HepG2 (cell line): ENCODE results near the gene LMAN2L. TPM values are rescaled to one million over a fixed set of nuclear protein-coding genes. Genes with fewer than 3 reads are reported as not detected.

Experiments used
- ARNTL ChIP-seq: sonication (generic); formaldehyde crosslinking; IDR thresholded peaks from 2 replicates; pipeline ENCODE4 v1.4.0; 2020; ENCODE audit warnings: mild to moderate bottlenecking, missing genetic modification reagents
- ETV6 ChIP-seq: sonication (generic); formaldehyde crosslinking; conservative IDR thresholded peaks from 2 replicates; pipeline ENCODE4 v1.4.0; 2020; ENCODE audit warnings: missing genetic modification reagents
- SAP130 ChIP-seq: IDR thresholded peaks from 2 replicates; pipeline ENCODE4 v1.6.1; 2016; ENCODE audit warnings: low read depth
- TAF1 ChIP-seq: sonication (generic); formaldehyde crosslinking; IDR thresholded peaks from 2 replicates; pipeline ENCODE4 v1.4.0; 2020; ENCODE audit warnings: missing genetic modification reagents
- ZFAT ChIP-seq: sonication (generic); formaldehyde crosslinking; conservative IDR thresholded peaks from 2 replicates; pipeline ENCODE4 v1.8.1; 2023; ENCODE audit warnings: missing genetic modification reagents, inconsistent platforms
- ZNF567 ChIP-seq: sonication (generic); formaldehyde crosslinking; IDR thresholded peaks from 2 replicates; pipeline ENCODE4 v1.8.1; 2023; ENCODE audit warnings: mild to moderate bottlenecking, missing genetic modification reagents, borderline replicate concordance
- ZNF672 ChIP-seq: sonication (generic); formaldehyde crosslinking; IDR thresholded peaks from 2 replicates; pipeline ENCODE4 v1.8.1; 2022; ENCODE audit warnings: missing genetic modification reagents
- polyA plus RNA-seq, 8 experiments: library from polyadenylated mRNA; depleted of rRNA in 3 of 8; stranded (reverse) in 7 of 8; unstranded in 1 of 8; fragments of >200 nt; fragmentation: Illumina TruSeq in 4 of 8; extraction: Trizol in 4 of 8; gene quantifications; 2 replicates each; pipeline versions ENCODE4 v1.2.1 to v1.2.3, GENCODE V29; 2011 to 2016; ENCODE audit warnings: low read depth in 4 of 8, missing spikeins in 1 of 8, mixed read lengths in 1 of 8; ENCODE audit not compliant: insufficient read depth in 1 of 8
- total RNA-seq, 5 experiments: library from RNA; depleted of rRNA; stranded (reverse); fragments of >200 nt; fragmentation: Illumina TruSeq; extraction: Trizol; gene quantifications; 2 replicates each; pipeline ENCODE4 v1.2.3, GENCODE V29; 2016; ENCODE audit warnings: low read depth in 1 of 5
- TF ChIP-seq, protein P1 (sequence below): IDR thresholded peaks from 2 replicates; pipeline ENCODE4 v1.6.1; 2016; ENCODE audit warnings: mild to moderate bottlenecking
- TF ChIP-seq, protein P2 (sequence below): sonication (generic); formaldehyde crosslinking; IDR thresholded peaks from 2 replicates; pipeline ENCODE4 v1.4.0; 2020; ENCODE audit warnings: missing genetic modification reagents
- TF ChIP-seq, protein P3 (sequence below): sonication (generic); formaldehyde crosslinking; IDR thresholded peaks from 2 replicates; pipeline ENCODE4 v1.4.0; 2020; ENCODE audit warnings: missing genetic modification reagents
- TF ChIP-seq, protein P4 (sequence below): sonication (generic); formaldehyde crosslinking; conservative IDR thresholded peaks from 2 replicates; pipeline ENCODE4 v1.4.0; 2020; ENCODE audit warnings: mild to moderate bottlenecking, missing genetic modification reagents, moderate library complexity
- TF ChIP-seq, protein P5 (sequence below): sonication (generic); formaldehyde crosslinking; IDR thresholded peaks from 2 replicates; pipeline ENCODE4 v1.4.0; 2020; ENCODE audit warnings: low read depth, missing genetic modification reagents
- TF ChIP-seq, protein P6 (sequence below): sonication (generic); formaldehyde crosslinking; IDR thresholded peaks from 2 replicates; pipeline ENCODE4 v1.5.0; 2020; ENCODE audit warnings: missing genetic modification reagents
- TF ChIP-seq, protein P7 (sequence below): sonication (generic); IDR thresholded peaks from 2 replicates; pipeline ENCODE4 v1.6.1; 2016; ENCODE audit warnings: low read depth, borderline replicate concordance

Gene LMAN2L
- total and polyA plus RNA-seq, 2 of the 13 experiments (the other 11 are each of a cell fraction or from before 2014, with no cell fraction given): 39.1 to 57.9 TPM

DNA sequence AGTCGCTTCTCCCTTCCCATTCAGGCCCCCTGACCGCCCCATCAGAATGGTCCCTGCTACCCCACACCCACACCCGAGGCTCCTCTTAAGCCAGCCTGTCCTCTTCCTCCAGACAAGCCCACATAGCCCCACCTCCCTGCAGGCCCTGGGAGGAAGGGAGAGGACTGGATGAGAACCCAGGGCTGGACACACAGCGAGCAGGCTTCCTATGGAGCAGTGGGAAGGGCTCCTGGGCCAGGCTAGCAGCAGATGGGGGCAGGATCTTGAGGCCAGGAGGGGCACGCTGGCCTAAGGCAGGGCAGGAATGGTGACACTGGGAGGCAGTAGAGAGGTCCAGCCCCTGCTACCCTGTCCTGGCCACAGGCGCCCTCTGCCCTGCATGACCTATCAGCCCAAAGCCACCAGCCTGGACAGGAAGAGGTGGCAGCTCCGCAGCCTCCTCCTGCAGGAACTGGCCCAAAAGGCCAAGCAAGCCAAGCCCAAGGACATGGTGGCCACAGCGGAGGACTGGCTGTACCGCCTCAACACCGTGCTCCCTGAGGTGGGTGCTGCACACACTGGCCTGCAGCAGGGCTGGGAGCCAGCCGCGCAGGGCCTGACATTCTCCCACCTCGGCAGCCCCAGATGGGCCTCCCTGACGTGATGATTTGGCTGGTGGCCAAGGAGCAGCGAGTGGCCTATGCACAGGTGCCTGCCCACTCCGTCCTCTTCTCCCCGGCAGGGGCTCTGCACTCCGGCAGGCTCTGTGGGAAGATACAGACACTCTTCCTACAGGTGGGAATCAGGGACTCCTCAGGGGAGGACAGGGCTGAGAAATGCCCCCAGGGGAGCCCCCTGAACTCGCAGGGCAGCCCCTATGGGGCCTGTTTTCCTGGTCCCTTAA is 54.0 kb downstream of the LMAN2L start (continued):
- TF ChIP-seq, protein P1, sequence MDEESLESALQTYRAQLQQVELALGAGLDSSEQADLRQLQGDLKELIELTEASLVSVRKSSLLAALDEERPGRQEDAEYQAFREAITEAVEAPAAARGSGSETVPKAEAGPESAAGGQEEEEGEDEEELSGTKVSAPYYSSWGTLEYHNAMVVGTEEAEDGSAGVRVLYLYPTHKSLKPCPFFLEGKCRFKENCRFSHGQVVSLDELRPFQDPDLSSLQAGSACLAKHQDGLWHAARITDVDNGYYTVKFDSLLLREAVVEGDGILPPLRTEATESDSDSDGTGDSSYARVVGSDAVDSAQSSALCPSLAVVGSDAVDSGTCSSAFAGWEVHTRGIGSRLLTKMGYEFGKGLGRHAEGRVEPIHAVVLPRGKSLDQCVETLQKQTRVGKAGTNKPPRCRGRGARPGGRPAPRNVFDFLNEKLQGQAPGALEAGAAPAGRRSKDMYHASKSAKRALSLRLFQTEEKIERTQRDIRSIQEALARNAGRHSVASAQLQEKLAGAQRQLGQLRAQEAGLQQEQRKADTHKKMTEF (CRISPR knock-in tag): peak; percentile 33; the same call in 1 of the 2 replicates
- TF ChIP-seq, protein P2, sequence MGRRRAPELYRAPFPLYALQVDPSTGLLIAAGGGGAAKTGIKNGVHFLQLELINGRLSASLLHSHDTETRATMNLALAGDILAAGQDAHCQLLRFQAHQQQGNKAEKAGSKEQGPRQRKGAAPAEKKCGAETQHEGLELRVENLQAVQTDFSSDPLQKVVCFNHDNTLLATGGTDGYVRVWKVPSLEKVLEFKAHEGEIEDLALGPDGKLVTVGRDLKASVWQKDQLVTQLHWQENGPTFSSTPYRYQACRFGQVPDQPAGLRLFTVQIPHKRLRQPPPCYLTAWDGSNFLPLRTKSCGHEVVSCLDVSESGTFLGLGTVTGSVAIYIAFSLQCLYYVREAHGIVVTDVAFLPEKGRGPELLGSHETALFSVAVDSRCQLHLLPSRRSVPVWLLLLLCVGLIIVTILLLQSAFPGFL (CRISPR knock-in tag): no peak
- TF ChIP-seq, protein P3, sequence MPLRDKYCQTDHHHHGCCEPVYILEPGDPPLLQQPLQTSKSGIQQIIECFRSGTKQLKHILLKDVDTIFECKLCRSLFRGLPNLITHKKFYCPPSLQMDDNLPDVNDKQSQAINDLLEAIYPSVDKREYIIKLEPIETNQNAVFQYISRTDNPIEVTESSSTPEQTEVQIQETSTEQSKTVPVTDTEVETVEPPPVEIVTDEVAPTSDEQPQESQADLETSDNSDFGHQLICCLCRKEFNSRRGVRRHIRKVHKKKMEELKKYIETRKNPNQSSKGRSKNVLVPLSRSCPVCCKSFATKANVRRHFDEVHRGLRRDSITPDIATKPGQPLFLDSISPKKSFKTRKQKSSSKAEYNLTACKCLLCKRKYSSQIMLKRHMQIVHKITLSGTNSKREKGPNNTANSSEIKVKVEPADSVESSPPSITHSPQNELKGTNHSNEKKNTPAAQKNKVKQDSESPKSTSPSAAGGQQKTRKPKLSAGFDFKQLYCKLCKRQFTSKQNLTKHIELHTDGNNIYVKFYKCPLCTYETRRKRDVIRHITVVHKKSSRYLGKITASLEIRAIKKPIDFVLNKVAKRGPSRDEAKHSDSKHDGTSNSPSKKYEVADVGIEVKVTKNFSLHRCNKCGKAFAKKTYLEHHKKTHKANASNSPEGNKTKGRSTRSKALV: no peak
- TF ChIP-seq, protein P4, sequence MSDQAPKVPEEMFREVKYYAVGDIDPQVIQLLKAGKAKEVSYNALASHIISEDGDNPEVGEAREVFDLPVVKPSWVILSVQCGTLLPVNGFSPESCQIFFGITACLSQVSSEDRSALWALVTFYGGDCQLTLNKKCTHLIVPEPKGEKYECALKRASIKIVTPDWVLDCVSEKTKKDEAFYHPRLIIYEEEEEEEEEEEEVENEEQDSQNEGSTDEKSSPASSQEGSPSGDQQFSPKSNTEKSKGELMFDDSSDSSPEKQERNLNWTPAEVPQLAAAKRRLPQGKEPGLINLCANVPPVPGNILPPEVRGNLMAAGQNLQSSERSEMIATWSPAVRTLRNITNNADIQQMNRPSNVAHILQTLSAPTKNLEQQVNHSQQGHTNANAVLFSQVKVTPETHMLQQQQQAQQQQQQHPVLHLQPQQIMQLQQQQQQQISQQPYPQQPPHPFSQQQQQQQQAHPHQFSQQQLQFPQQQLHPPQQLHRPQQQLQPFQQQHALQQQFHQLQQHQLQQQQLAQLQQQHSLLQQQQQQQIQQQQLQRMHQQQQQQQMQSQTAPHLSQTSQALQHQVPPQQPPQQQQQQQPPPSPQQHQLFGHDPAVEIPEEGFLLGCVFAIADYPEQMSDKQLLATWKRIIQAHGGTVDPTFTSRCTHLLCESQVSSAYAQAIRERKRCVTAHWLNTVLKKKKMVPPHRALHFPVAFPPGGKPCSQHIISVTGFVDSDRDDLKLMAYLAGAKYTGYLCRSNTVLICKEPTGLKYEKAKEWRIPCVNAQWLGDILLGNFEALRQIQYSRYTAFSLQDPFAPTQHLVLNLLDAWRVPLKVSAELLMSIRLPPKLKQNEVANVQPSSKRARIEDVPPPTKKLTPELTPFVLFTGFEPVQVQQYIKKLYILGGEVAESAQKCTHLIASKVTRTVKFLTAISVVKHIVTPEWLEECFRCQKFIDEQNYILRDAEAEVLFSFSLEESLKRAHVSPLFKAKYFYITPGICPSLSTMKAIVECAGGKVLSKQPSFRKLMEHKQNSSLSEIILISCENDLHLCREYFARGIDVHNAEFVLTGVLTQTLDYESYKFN (CRISPR knock-in tag): peak; percentile 74
- TF ChIP-seq SAP130 (CRISPR knock-in tag) (peak; percentile 59), ARNTL (CRISPR knock-in tag) (no peak), ETV6 (CRISPR knock-in tag) (peak; percentile 68; the same call in 1 of the 2 replicates), ZNF672 (CRISPR knock-in tag) (no peak), ZFAT (CRISPR knock-in tag) (no peak), TAF1 (peak; percentile 50), ZNF567 (CRISPR knock-in tag) (peak; percentile 53; the same call in 1 of the 2 replicates)
- TF ChIP-seq, protein P5, sequence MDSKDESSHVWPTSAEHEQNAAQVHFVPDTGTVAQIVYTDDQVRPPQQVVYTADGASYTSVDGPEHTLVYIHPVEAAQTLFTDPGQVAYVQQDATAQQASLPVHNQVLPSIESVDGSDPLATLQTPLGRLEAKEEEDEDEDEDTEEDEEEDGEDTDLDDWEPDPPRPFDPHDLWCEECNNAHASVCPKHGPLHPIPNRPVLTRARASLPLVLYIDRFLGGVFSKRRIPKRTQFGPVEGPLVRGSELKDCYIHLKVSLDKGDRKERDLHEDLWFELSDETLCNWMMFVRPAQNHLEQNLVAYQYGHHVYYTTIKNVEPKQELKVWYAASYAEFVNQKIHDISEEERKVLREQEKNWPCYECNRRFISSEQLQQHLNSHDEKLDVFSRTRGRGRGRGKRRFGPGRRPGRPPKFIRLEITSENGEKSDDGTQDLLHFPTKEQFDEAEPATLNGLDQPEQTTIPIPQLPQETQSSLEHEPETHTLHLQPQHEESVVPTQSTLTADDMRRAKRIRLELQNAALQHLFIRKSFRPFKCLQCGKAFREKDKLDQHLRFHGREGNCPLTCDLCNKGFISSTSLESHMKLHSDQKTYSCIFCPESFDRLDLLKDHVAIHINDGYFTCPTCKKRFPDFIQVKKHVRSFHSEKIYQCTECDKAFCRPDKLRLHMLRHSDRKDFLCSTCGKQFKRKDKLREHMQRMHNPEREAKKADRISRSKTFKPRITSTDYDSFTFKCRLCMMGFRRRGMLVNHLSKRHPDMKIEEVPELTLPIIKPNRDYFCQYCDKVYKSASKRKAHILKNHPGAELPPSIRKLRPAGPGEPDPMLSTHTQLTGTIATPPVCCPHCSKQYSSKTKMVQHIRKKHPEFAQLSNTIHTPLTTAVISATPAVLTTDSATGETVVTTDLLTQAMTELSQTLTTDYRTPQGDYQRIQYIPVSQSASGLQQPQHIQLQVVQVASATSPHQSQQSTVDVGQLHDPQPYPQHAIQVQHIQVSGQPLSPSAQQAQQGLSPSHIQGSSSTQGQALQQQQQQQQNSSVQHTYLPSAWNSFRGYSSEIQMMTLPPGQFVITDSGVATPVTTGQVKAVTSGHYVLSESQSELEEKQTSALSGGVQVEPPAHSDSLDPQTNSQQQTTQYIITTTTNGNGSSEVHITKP (CRISPR knock-in tag): 0 out of 2 replicates have a peak, but pooled peaks have one; percentile 37
- TF ChIP-seq, protein P6, sequence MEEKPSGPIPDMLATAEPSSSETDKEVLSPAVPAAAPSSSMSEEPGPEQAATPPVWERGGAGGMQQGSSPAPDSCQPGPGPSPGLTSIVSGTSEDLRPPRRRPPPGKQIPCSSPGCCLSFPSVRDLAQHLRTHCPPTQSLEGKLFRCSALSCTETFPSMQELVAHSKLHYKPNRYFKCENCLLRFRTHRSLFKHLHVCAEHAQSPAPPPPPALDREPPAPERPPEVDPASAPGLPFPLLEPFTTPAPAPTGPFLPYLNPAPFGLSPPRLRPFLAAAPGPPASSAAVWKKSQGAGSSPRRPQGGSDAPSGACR (CRISPR knock-in tag): no peak; the same call in 1 of the 2 replicates
- TF ChIP-seq, protein P7, sequence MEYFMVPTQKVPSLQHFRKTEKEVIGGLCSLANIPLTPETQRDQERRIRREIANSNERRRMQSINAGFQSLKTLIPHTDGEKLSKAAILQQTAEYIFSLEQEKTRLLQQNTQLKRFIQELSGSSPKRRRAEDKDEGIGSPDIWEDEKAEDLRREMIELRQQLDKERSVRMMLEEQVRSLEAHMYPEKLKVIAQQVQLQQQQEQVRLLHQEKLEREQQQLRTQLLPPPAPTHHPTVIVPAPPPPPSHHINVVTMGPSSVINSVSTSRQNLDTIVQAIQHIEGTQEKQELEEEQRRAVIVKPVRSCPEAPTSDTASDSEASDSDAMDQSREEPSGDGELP: no peak; the same call in 1 of the 2 replicates
